Measurements from ENCODE around the gene PGPEP1. TPM values are rescaled to one million over a fixed set of nuclear protein-coding genes. Genes with fewer than 3 reads are reported as not detected.

PGPEP1 gene
- polyA plus RNA-seq, 3 donors = 10.3 to 25.1 (median 10.3) TPM

DNA sequence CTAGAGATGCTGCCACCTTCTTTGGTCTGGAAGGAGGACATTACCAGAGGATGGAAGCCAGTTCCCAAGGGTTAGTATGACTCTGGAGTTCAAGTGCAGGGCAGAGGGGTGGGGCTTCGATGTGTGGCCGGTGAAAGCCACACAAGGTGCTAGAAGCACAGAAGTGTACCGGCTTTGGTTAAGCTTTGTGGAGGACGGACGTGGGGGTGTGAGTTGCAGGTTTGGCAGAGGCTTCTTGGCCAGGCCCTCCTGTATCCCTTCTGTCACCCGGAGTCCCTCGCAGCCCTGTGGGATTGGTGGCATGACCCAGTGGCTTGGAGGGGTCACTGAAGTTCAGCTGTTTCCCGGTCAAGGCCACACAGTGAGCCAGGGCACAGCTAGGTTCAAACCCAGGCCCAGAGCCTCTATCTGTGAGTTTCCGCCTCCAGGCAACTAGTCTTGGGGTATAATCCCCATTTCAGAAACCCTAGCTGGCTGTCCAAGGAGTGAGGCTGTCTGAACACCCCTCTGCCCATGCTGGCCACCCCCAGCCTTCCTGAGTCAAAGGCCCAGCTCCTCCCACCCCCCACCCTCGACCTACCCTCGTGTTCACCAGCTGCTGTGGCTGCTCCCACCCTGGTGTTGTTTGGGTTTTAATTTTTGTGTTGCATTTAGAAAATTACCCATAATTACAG is 74.2 kb downstream of the PGPEP1 start:
- Histone ChIP-seq H3K9me3 (replicated peaks in 1 of 2; ENCODE audit: control insufficient read depth in 1 of 2, insufficient read depth in 1 of 2, low read length in 2 of 2) (no peaks in the 10 kb centered on the region), H3K4me1 (ENCODE audit: control insufficient read depth in 1 of 2, insufficient read depth in 2 of 2, low read length in 2 of 2) (peaks cover 48 to 65% of the 10 kb centered on the region in 2 donors), H4K20me1 (ENCODE audit: insufficient read depth, low read length) (no peaks in the 10 kb centered on the region), H3K79me2 (ENCODE audit: insufficient read depth, low read length) (peaks cover under 1% of the 10 kb centered on the region), H3K27me3 (ENCODE audit: control insufficient read depth in 2 of 2, insufficient read depth in 2 of 2, low read length in 2 of 2) (no peaks in the 10 kb centered on the region), H3K4me2 (replicated peaks; ENCODE audit: extremely low read depth, low read length, poor library complexity, severe bottlenecking) (peak overlapping the region; percentile 91), H3K9ac (ENCODE audit: insufficient read depth, low read length, poor library complexity, severe bottlenecking) (peak overlapping the region; percentile 42), H3K4me3 (replicated peaks in 1 of 3; ENCODE audit: low read depth in 2 of 3, low read length in 3 of 3) (peak overlapping the region in 2 of 3 experiments; percentile 41 to 74), H3K36me3 (replicated peaks in 1 of 2; ENCODE audit: control insufficient read depth in 1 of 2, insufficient read depth in 2 of 2, low read length in 2 of 2) (no peaks in the 10 kb centered on the region), H2AFZ (ENCODE audit: insufficient read depth, low read depth, low read length, poor library complexity, severe bottlenecking) (peak overlapping the region; percentile 54), H3K27ac (ENCODE audit: low read depth in 1 of 2, low read length in 2 of 2) (peak overlapping the region; percentile 99)
- peaks cover 53% of the 10 kb centered on the region for H3K4me1 Mint-ChIP-seq
- intact Hi-C loops (cut with micrococcal nuclease) = loop anchor here (5.0 to 10.0 kb wide), 3 partner anchors 140 to 210 kb away; partner anchors contain the start of genes IQCN (in 2 of the 2) and RAB3A (in 1 of the 2)
- H3K9me3 Mint-ChIP-seq = peaks cover 0 to 2% (median 0%) of the 10 kb centered on the region in 7 donors
- DNase-seq = no peak
- H3K27ac Mint-ChIP-seq = peak overlapping the region; percentile 89 to 100 (median 91)
- peak overlapping the region; percentile 74 to 75 for H3K4me3 Mint-ChIP-seq
- peaks cover 2 to 6% (median 6%) of the 10 kb centered on the region in 3 donors for H3K27me3 Mint-ChIP-seq (ENCODE audit: low read depth in 3 of 3)
- H3K36me3 Mint-ChIP-seq = no peaks in the 10 kb centered on the region
- TF ChIP-seq, protein P1, sequence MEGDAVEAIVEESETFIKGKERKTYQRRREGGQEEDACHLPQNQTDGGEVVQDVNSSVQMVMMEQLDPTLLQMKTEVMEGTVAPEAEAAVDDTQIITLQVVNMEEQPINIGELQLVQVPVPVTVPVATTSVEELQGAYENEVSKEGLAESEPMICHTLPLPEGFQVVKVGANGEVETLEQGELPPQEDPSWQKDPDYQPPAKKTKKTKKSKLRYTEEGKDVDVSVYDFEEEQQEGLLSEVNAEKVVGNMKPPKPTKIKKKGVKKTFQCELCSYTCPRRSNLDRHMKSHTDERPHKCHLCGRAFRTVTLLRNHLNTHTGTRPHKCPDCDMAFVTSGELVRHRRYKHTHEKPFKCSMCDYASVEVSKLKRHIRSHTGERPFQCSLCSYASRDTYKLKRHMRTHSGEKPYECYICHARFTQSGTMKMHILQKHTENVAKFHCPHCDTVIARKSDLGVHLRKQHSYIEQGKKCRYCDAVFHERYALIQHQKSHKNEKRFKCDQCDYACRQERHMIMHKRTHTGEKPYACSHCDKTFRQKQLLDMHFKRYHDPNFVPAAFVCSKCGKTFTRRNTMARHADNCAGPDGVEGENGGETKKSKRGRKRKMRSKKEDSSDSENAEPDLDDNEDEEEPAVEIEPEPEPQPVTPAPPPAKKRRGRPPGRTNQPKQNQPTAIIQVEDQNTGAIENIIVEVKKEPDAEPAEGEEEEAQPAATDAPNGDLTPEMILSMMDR (IDR thresholded peaks at IDR 0.05) = no peak
- WGBS (ENCODE audit: insufficient coverage) = 5% methylated on average over 8 of the region's 11 CpGs

DNA sequence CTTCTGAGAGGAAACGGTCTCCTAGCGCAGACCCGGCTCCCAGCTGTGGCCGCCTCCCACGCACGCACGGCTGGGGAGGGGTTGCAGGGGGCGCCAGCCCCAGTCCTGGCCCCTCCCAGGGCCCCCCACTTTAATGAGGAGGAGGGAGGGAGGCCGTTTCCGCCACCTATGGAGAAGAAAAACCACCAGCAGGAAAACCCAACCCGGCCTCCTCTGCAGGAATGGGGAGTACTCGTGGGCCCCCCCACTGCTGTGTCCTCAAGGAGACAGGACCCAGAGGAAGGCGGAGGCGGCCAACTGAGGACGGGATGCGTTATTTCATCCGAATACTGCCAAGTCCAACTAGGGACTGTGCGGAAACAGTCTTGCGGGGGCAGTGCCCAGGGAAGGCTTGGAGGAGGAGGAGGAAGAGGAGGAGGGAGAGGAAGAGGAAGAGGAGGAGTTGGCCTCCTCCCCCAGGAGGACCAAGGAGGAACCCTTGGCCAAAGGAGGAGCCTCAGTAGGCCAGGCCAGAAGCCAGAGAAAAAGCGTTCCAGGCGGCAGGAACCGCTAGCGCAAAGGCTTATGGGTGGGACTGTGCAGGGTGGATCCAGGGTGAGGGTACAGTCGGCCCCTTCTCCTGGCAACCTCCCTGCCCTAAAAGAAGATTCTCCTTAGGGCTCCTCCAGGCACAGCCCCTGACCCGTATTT is 74.9 kb downstream of the PGPEP1 start:
- Histone ChIP-seq H2AFZ (ENCODE audit: insufficient read depth, low read depth, low read length, poor library complexity, severe bottlenecking) (peak overlapping the region; percentile 54), H3K4me2 (replicated peaks; ENCODE audit: extremely low read depth, low read length, poor library complexity, severe bottlenecking) (peak overlapping the region; percentile 91), H3K36me3 (replicated peaks in 1 of 2; ENCODE audit: control insufficient read depth in 1 of 2, insufficient read depth in 2 of 2, low read length in 2 of 2) (no peaks in the 10 kb centered on the region), H3K9me3 (replicated peaks in 1 of 2; ENCODE audit: control insufficient read depth in 1 of 2, insufficient read depth in 1 of 2, low read length in 2 of 2) (no peaks in the 10 kb centered on the region), H3K4me1 (ENCODE audit: control insufficient read depth in 1 of 2, insufficient read depth in 2 of 2, low read length in 2 of 2) (peaks cover 53 to 68% of the 10 kb centered on the region in 2 donors), H3K27ac (ENCODE audit: low read depth in 1 of 2, low read length in 2 of 2) (peak overlapping the region; percentile 99), H4K20me1 (ENCODE audit: insufficient read depth, low read length) (peaks cover 4% of the 10 kb centered on the region), H3K4me3 (replicated peaks in 1 of 3; ENCODE audit: low read depth in 2 of 3, low read length in 3 of 3) (peak overlapping the region in 2 of 3 experiments; percentile 41 to 74), H3K79me2 (ENCODE audit: insufficient read depth, low read length) (peaks cover 7% of the 10 kb centered on the region), H3K27me3 (ENCODE audit: control insufficient read depth in 2 of 2, insufficient read depth in 2 of 2, low read length in 2 of 2) (no peaks in the 10 kb centered on the region), H3K9ac (ENCODE audit: insufficient read depth, low read length, poor library complexity, severe bottlenecking) (peak overlapping the region; percentile 90)
- H3K27me3 Mint-ChIP-seq (ENCODE audit: low read depth in 3 of 3) = peaks cover 2 to 6% (median 6%) of the 10 kb centered on the region in 3 donors
- DNase-seq = peak; percentile 45 to 78 (median 64)
- peak overlapping the region; percentile 74 to 92 for H3K4me3 Mint-ChIP-seq
- intact Hi-C loops (cut with micrococcal nuclease) = loop anchor here (5.0 to 10.0 kb wide), 3 partner anchors 141 to 211 kb away; partner anchors contain the start of genes IQCN (in 2 of the 2) and RAB3A (in 1 of the 2)
- 0% methylated on average over 11 of the region's 25 CpGs for WGBS (ENCODE audit: insufficient coverage)
- peak overlapping the region; percentile 99 to 100 (median 100) for H3K27ac Mint-ChIP-seq
- TF ChIP-seq, protein P1 (IDR thresholded peaks at IDR 0.05) = no peak
- H3K4me1 Mint-ChIP-seq = peaks cover 55% of the 10 kb centered on the region
- peaks cover 0 to 3% (median 0%) of the 10 kb centered on the region in 7 donors for H3K9me3 Mint-ChIP-seq
- no peaks in the 10 kb centered on the region for H3K36me3 Mint-ChIP-seq

Data from CD14-positive monocyte (primary cell).